IMR-90 (cell line): ENCODE data around the gene KIF13A. TPM values are rescaled to one million over a fixed set of nuclear protein-coding genes. Genes with fewer than 3 reads are reported as not detected.

Source experiments
- ATAC-seq: fragments of 200-7000 bp; cut with Tn5 transposase; 2 replicates; pipeline ENCODE4 v1.9.1; 2020; ENCODE audit warnings: low read depth, mild to moderate bottlenecking, moderate library complexity
- BruUV-seq: library from RNA; stranded (reverse); fragments of 400-500 nt; replicated peaks from 2 replicates; lab custom pipeline; 2021; lab: Mats Ljungman, UMichigan
- CTCF ChIA-PET: fragments of 300-600 bp; formaldehyde crosslinking; extraction: SDS; loops from one replicate; lab custom pipeline; 2021; ENCODE audit warnings: antibody characterized with exemption; lab: Yijun Ruan, JAX
- POLR2A ChIA-PET: fragments of 300-600 bp; sonication (Branson Sonifier 250); formaldehyde crosslinking; loops from one replicate; lab custom pipeline; 2022; ENCODE audit warnings: antibody characterized with exemption; ENCODE audit not compliant: unreplicated experiment; lab: Charles Lee
- DNase-seq: peaks from one replicate; pipeline ENCODE4 v3.0.0; 2013
- H2AFZ ChIP-seq: replicated peaks from 2 replicates; pipeline ENCODE3; 2013; ENCODE audit warnings: low read length, mild to moderate bottlenecking; ENCODE audit not compliant: poor library complexity
- H2AK5ac ChIP-seq: 2 replicates; pipeline ENCODE4 v1.6.1; 2013; ENCODE audit warnings: low read depth, low read length, inconsistent platforms
- H2AK9ac ChIP-seq: replicated peaks from 2 replicates; pipeline ENCODE3; 2013; ENCODE audit warnings: mild to moderate bottlenecking, low read depth, low read length, moderate library complexity; ENCODE audit not compliant: poor library complexity
- H2BK120ac ChIP-seq: 2 replicates; pipeline ENCODE4 v1.6.1; 2013; ENCODE audit warnings: low read depth, low read length, inconsistent platforms
- H2BK15ac ChIP-seq: 3 replicates; pipeline ENCODE4 v1.6.1; 2013; ENCODE audit warnings: low read depth, low read length, inconsistent platforms
- H2BK20ac ChIP-seq: 2 replicates; pipeline ENCODE4 v1.6.1; 2013; ENCODE audit warnings: low read depth, mild to moderate bottlenecking, inconsistent platforms, low read length, moderate library complexity
- H2BK5ac ChIP-seq: 2 replicates; pipeline ENCODE4 v1.6.1; 2013; ENCODE audit warnings: mild to moderate bottlenecking, low read depth, low read length, inconsistent platforms; ENCODE audit not compliant: poor library complexity, severe bottlenecking
- H3K14ac ChIP-seq: replicated peaks from 2 replicates; pipeline ENCODE4 v1.6.1; 2013; ENCODE audit warnings: low read depth, low read length, inconsistent platforms
- H3K18ac ChIP-seq: 2 replicates; pipeline ENCODE4 v1.6.1; 2013; ENCODE audit warnings: low read depth, low read length, control low read depth
- H3K23ac ChIP-seq: 2 replicates; pipeline ENCODE4 v1.6.1; 2013; ENCODE audit warnings: low read depth, low read length, inconsistent platforms
- H3K27ac ChIP-seq: 2 replicates; pipeline ENCODE4 v1.5.1; 2013; ENCODE audit warnings: mild to moderate bottlenecking, control low read depth, low read length; ENCODE audit not compliant: insufficient read depth
- H3K27me3 ChIP-seq: 2 replicates; pipeline ENCODE4 v1.6.1; 2013; ENCODE audit warnings: low read length; ENCODE audit not compliant: control insufficient read depth, insufficient read depth
- H3K36me3 ChIP-seq: 2 replicates; pipeline ENCODE4 v1.6.1; 2013; ENCODE audit warnings: low read length, mixed read lengths; ENCODE audit not compliant: control insufficient read depth, insufficient read depth
- H3K4ac ChIP-seq: 2 replicates; pipeline ENCODE4 v1.6.1; 2013; ENCODE audit warnings: low read depth, low read length, inconsistent platforms
- H3K4me1 ChIP-seq: 2 replicates; pipeline ENCODE4 v1.6.1; 2013; ENCODE audit warnings: low read length, mixed read lengths; ENCODE audit not compliant: control insufficient read depth, insufficient read depth
- H3K4me2 ChIP-seq: 2 replicates; pipeline ENCODE4 v1.6.1; 2013; ENCODE audit warnings: low read depth, mild to moderate bottlenecking, control low read depth, low read length, moderate library complexity
- H3K4me3 ChIP-seq: 2 replicates; pipeline ENCODE4 v1.5.1; 2013; ENCODE audit warnings: low read depth, mild to moderate bottlenecking, control low read depth, low read length, moderate library complexity; ENCODE audit not compliant: insufficient read depth
- H3K56ac ChIP-seq: 2 replicates; pipeline ENCODE4 v1.6.1; 2013; ENCODE audit warnings: low read length, inconsistent platforms; ENCODE audit not compliant: insufficient read depth; ENCODE audit errors: extremely low read depth
- H3K79me1 ChIP-seq, 2 experiments: 2 replicates each; pipeline ENCODE4 v1.6.1; 2013; ENCODE audit warnings: low read length in 2 of 2, inconsistent platforms in 1 of 2, low read depth in 1 of 2
- H3K9ac ChIP-seq: 2 replicates; pipeline ENCODE4 v1.6.1; 2013; ENCODE audit warnings: low read depth, low read length, control low read depth
- H3K9me1 ChIP-seq: 2 replicates; pipeline ENCODE4 v1.6.1; 2013; ENCODE audit warnings: low read length, inconsistent platforms; ENCODE audit not compliant: insufficient read depth
- H3K9me3 ChIP-seq: 2 replicates; pipeline ENCODE4 v1.6.1; 2013; ENCODE audit warnings: low read length; ENCODE audit not compliant: control insufficient read depth, insufficient read depth
- H4K20me1 ChIP-seq: 2 replicates; pipeline ENCODE4 v1.6.1; 2013; ENCODE audit warnings: low read length, inconsistent platforms; ENCODE audit not compliant: insufficient read depth
- H4K5ac ChIP-seq: 2 replicates; pipeline ENCODE4 v1.6.1; 2013; ENCODE audit warnings: mild to moderate bottlenecking, low read depth, low read length, control low read depth
- H4K8ac ChIP-seq, 2 experiments: 2 replicates each; pipeline ENCODE4 v1.6.1; 2013; ENCODE audit warnings: low read depth in 2 of 2, low read length in 2 of 2, control low read depth in 1 of 2, inconsistent platforms in 1 of 2
- H4K91ac ChIP-seq: 2 replicates; pipeline ENCODE4 v1.6.1; 2013; ENCODE audit warnings: low read depth, low read length, inconsistent platforms; ENCODE audit not compliant: insufficient read depth
- CHD1 ChIP-seq: IDR thresholded peaks from 2 replicates; pipeline ENCODE4 v1.6.1; 2012; ENCODE audit warnings: low read depth, low read length, improper control_type of control experiment
- MAFK ChIP-seq: IDR thresholded peaks from 2 replicates; pipeline ENCODE4 v1.6.1; 2012; ENCODE audit warnings: low read depth, low read length, improper control_type of control experiment
- MAZ ChIP-seq: IDR thresholded peaks from 2 replicates; pipeline ENCODE4 v1.6.1; 2012; ENCODE audit warnings: low read depth, mild to moderate bottlenecking, low read length, improper control_type of control experiment, moderate library complexity, borderline replicate concordance
- POLR2A ChIP-seq: IDR thresholded peaks from 2 replicates; pipeline ENCODE4 v1.6.1; 2012; ENCODE audit warnings: mild to moderate bottlenecking, low read depth, low read length
- WGBS, 2 experiments: methylation state at CpG; one replicate each; pipeline versions ENCODE4 v1.1.5 to v1.1.7; 2013; ENCODE audit warnings: missing lambda C conversion rate in 2 of 2; ENCODE audit not compliant: insufficient read length in 1 of 2; ENCODE audit errors: extremely low coverage in 2 of 2; 5-methylcytosine and 5-hydroxymethylcytosine counted together
- dilution Hi-C: fragments of 300-500 bp; cut with HindIII; formaldehyde crosslinking; loops from one replicate; pipeline ENCODE4 v1.14.3; 2018; ENCODE audit warnings: low sequenced_read_pairs; ENCODE audit not compliant: unreplicated experiment
- in situ Hi-C: fragments of 300-500 bp; cut with MboI; formaldehyde crosslinking; loops from 3 replicates; pipeline ENCODE4 v1.14.3; 2019; ENCODE audit warnings: low sequenced_read_pairs, inconsistent platforms, mixed read lengths
- intact Hi-C: fragments of 100-400 bp; cut with micrococcal nuclease; formaldehyde crosslinking; loops from 2 replicates; pipeline ENCODE4 v1.10.0; 2022
- polyA plus RNA-seq, 3 experiments: library from polyadenylated mRNA; depleted of rRNA; stranded (reverse); fragments of >200 nt; gene quantifications; 2 replicates each; pipeline ENCODE4 v1.2.3, GENCODE V29; 2012; ENCODE audit warnings: low replicate concordance in 1 of 3
- total RNA-seq: library from RNA; depleted of rRNA; stranded (reverse); fragments of >200 nt; gene quantifications from 2 replicates; pipeline ENCODE4 v1.2.3, GENCODE V29; 2012
- TF ChIP-seq, protein P1 (sequence below): fragments of 150-350 bp; IDR thresholded peaks from 2 replicates; pipeline ENCODE4 v1.6.1; 2017; ENCODE audit warnings: mild to moderate bottlenecking, antibody characterized with exemption, low read length, low read depth
- TF ChIP-seq, protein P2 (sequence below): conservative IDR thresholded peaks from 2 replicates; pipeline ENCODE4 v1.5.1; 2012; ENCODE audit warnings: mild to moderate bottlenecking, low read depth, low read length, improper control_type of control experiment
- TF ChIP-seq, protein P3 (sequence below): fragments of 150-350 bp; IDR thresholded peaks from 2 replicates; pipeline ENCODE4 v1.6.1; 2016; ENCODE audit warnings: low read depth, mild to moderate bottlenecking, low read length, moderate library complexity, borderline replicate concordance

The KIF13A gene
- total and polyA plus RNA-seq, 2 of the 4 experiments (the other 2 are of a cell fraction) = 23.3 to 51.8 TPM

DNA sequence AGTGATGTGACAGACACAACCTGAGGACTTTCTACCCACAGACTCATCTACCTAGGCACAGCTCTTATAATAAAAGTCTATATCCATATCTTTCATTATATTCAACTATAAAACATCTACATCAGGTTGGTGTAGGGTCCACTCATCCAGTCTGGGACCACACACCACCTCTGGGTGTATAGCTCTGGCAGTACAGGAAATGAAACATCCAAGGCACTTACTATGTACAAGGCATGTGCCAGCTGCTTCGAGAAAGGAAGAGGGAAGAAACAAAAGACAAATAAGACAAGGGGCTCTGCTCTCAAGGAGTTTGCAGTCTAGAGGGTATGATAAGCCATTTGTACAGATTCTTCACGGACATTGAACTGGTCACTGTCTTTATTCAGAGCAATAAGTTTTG is 18.6 kb downstream of the KIF13A start:
- Histone ChIP-seq H4K5ac (no peak overlapping the region), H2BK120ac (no peak overlapping the region), H3K4me3 (no peak overlapping the region), H3K14ac (peak overlapping the region; percentile 35), H3K4me2 (no peak overlapping the region), H3K9ac (no peak overlapping the region), H3K4me1 (peaks cover 29% of the 10 kb centered on the region), H3K56ac (no peak overlapping the region), H2AK5ac (no peak overlapping the region; the same call in 1 of the 2 replicates), H2BK5ac (no peak overlapping the region), H4K8ac (peak overlapping the region in 1 of 2 experiments; percentile 6; a peak in 1 of 4 replicates), H3K27ac (no peak overlapping the region), H4K91ac (no peak overlapping the region), H2AK9ac (no peak overlapping the region), H2AFZ (no peak overlapping the region), H3K4ac (peak overlapping the region; percentile 17; the same call in 1 of the 2 replicates), H4K20me1 (peaks cover 28% of the 10 kb centered on the region), H3K27me3 (no peaks in the 10 kb centered on the region), H3K23ac (no peak overlapping the region), H3K9me3 (no peaks in the 10 kb centered on the region), H3K9me1 (peaks cover 26% of the 10 kb centered on the region), H2BK20ac (no peak overlapping the region), H3K79me1 (peaks cover 25 to 68% of the 10 kb centered on the region in 2 experiments), H2BK15ac (no peak overlapping the region), H3K36me3 (no peaks in the 10 kb centered on the region), H3K18ac (no peak overlapping the region)
- no CpG with 5 or more reads among the region's 2 CpGs for WGBS, 2 experiments
- no peak for DNase-seq
- intact Hi-C loops = no loop called here
- ChIA-PET CTCF (no interaction called here), POLR2A (no interaction called here)
- in situ Hi-C loops = no loop called here
- no peak for ATAC-seq
- BruUV-seq = no TSS peak
- TF ChIP-seq, protein P1, sequence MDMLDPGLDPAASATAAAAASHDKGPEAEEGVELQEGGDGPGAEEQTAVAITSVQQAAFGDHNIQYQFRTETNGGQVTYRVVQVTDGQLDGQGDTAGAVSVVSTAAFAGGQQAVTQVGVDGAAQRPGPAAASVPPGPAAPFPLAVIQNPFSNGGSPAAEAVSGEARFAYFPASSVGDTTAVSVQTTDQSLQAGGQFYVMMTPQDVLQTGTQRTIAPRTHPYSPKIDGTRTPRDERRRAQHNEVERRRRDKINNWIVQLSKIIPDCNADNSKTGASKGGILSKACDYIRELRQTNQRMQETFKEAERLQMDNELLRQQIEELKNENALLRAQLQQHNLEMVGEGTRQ = no peak
- TF ChIP-seq CHD1 (no peak), MAFK (no peak), MAZ (no peak), POLR2A (no peak)
- TF ChIP-seq, protein P2, sequence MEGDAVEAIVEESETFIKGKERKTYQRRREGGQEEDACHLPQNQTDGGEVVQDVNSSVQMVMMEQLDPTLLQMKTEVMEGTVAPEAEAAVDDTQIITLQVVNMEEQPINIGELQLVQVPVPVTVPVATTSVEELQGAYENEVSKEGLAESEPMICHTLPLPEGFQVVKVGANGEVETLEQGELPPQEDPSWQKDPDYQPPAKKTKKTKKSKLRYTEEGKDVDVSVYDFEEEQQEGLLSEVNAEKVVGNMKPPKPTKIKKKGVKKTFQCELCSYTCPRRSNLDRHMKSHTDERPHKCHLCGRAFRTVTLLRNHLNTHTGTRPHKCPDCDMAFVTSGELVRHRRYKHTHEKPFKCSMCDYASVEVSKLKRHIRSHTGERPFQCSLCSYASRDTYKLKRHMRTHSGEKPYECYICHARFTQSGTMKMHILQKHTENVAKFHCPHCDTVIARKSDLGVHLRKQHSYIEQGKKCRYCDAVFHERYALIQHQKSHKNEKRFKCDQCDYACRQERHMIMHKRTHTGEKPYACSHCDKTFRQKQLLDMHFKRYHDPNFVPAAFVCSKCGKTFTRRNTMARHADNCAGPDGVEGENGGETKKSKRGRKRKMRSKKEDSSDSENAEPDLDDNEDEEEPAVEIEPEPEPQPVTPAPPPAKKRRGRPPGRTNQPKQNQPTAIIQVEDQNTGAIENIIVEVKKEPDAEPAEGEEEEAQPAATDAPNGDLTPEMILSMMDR = no peak
- TF ChIP-seq, protein P3, sequence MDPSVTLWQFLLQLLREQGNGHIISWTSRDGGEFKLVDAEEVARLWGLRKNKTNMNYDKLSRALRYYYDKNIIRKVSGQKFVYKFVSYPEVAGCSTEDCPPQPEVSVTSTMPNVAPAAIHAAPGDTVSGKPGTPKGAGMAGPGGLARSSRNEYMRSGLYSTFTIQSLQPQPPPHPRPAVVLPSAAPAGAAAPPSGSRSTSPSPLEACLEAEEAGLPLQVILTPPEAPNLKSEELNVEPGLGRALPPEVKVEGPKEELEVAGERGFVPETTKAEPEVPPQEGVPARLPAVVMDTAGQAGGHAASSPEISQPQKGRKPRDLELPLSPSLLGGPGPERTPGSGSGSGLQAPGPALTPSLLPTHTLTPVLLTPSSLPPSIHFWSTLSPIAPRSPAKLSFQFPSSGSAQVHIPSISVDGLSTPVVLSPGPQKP = no peak
- dilution Hi-C loops = no loop called here
